Right renal cortex interstitium (tissue), 3 donors: ENCODE results near the gene GALNT9. TPM values are rescaled to one million over a fixed set of nuclear protein-coding genes. Genes with fewer than 3 reads are reported as not detected.

Experiments
- DNase-seq, 3 donors: peaks; one replicate each; pipeline ENCODE4 v3.0.0-alpha.2; 2013; ENCODE audit warnings: low read depth in 3 of 3, low spot score in 2 of 3
- polyA plus RNA-seq, 3 donors: library from polyadenylated mRNA; unstranded; fragments of 120-200 nt; gene quantifications; one replicate each; pipeline ENCODE4 v1.2.1, GENCODE V29; 2013; ENCODE audit not compliant: insufficient read length in 3 of 3

GALNT9 gene
- polyA plus RNA-seq, 3 donors, result 6.2 to 8.0 (median 7.1) TPM

DNA sequence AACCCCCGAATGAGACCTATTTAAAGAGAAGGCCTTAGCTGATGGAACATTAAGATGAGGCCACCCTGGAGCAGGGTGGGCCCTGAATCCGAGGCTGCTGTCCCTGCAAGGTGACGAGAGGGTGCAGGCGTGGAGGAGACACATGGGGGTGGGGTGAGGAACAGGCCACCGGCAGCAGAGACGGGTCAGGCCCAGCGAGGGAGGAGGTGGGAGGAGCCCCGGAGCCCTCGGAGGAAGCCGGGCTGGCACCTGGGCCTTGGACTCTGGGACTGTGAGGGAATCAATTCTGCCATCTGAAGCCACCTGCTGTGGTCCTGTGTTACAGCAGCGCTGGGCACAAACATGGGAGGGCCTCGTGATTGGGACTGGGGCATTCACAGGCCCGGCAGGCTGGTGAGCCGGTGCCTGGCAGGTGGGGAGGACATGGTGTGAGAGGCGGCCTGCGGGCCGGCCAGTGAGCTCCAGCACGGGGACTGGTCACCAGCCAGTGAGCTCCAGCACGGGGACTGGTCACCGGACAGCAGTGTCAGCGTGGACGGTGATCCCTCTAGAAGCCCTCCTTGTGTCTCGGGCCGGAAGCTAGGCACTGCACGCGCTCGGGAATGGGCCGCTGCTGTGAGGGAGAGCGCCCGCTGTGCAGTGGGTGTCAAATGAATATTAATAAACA is 138.4 kb downstream of the GALNT9 start:
- no peak for DNase-seq

DNA sequence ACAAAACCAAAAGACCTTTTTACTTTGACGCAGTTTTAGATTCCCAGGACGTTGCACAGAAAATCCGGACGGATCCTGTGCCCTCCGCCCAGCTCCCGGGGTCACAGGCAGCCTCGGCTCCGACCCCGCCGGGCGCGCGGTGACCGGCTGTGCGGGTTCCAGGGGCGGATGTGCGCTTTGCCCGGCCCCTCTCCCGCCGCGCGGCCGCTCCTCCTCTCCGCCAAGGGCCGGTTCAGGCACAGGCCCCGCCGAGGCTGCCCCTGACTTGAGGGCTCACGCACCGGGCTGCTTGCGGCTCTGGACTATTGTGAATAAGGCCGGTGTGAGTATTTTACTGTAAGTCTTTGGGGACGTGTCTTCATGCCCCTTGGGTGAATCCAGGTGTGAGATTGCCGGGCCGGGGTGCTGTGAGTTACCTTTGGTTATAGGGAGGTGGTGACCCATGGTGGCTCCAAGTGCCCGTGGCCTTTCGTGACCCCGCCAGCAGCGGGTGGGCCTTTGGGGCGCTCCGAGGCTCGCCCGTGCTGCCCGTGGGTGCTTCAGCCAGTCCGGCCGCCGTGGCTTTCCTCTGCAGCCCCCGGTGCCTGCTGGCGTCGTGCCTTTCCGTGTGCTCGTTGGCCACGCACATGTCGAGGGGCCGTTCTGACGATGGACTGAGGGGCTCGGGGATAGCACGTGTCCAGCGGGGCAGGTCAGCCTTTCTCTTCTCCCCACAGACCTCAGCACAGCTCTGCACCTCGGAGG is 139.2 kb downstream of the GALNT9 start:
- DNase-seq, result no peak

DNA sequence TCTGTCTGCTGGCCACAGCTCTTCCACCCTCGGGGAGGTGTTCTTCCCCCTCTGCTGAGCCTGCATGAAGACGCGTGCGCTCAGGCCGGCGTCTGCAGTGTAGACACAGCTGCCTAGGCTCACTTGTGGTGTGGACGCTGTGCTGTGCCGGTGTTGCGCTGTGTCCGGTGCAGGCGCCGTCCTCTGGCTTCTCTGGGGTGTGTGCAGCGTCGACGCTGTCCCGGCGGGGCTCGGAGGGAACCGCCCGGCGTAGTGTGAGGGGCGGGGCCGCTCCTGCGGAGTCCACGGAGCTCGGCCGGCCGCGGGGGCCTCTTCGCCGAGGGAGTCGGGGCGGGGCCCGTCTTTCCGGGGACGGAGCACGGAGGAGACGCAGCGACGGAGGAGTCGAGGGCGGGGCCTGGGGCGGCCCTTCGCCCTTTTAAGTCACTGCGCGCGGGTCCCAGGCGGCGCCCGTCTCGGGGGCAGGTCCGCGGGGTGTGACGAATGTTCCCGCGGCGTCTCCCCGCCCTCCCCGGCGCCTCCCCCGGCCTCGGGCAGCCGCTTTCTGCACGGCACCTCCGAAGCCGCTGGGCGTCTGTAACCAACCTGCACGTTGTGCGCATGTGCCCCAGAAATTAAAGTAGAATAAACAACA is 139.9 kb downstream of the GALNT9 start:
- DNase-seq, result no peak

DNA sequence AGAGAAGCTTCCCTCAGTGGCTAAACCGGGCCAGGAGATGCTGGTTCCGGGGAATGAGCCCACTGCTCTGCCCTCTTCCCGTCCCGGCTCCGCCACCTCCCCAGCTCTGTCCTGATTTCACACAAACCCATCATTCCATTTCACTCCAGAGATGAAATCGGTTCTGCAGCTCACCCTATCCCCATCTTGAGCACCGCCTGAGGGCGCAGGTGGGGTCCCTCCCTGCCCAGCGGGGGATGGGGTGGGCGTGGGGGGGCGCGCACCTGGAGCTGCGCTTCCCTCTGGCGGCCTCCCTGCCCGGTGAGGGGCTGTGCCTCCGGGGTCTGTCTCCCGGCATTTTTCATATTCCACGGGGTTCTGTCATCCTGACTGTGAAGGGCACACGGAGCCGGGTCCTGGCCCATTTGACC is 140.5 kb downstream of the GALNT9 start:
- DNase-seq, result no peak

DNA sequence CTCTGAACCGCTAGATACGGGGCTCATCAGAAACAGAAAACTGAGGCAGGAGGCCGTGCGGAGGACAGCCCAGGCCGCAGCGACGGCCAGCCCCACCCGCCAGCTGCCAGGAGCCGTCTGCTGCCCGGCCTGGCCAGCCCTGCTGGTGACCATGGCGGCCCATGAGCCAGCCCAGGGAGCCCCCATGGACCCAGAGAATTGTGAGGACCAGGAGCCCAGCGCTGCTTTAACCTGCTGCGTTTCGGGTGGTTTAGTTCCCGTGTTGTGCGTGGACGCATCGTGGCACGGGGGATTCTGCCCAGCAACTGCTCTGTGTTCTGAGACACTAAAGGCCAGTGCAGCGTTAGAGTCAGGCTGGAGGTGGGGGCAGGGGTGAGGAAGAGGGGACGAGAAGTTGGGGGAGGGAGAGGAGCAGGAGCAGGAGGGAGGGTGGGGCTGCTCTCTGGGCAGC is 140.9 kb downstream of the GALNT9 start:
- DNase-seq, result no peak

DNA sequence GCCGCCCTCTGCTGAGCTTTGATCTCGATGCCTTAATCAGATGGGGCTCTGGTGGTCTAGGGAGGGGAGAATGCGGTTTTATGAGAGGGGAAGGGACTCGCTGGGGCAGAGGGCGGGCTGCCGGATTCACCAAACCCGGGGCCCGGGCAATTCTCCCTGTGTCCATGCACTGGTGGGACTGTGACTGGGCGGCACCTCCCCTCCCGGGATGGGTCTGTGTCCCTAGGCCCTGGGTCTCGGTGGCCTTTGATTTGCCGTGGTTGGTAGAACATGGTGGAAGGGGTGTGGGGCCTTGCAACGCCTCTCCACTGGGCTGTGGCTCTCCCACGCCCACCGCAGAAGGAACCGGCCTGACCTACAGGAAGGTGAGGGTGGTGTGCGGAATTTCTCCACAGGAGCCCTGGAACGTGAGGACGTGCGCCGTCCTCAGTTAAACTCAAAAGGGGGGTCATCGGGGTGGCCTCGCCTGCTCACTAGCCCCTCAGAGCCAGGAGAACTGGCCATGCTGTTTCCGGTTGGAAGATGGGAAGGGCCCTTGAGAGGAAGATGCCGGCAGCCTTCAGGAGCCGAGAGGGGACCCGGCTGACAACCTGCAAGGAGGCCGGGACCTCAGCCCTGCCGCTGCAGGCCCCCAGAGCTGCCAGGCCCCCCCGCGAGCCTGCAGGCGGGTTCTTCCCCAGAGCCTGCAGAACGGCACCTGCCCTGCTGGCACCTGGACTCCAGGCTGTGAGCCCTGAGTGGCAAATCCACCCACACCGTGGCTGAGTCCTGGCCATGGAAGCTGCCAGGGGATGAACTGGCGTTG is 141.5 kb downstream of the GALNT9 start:
- no peak for DNase-seq

DNA sequence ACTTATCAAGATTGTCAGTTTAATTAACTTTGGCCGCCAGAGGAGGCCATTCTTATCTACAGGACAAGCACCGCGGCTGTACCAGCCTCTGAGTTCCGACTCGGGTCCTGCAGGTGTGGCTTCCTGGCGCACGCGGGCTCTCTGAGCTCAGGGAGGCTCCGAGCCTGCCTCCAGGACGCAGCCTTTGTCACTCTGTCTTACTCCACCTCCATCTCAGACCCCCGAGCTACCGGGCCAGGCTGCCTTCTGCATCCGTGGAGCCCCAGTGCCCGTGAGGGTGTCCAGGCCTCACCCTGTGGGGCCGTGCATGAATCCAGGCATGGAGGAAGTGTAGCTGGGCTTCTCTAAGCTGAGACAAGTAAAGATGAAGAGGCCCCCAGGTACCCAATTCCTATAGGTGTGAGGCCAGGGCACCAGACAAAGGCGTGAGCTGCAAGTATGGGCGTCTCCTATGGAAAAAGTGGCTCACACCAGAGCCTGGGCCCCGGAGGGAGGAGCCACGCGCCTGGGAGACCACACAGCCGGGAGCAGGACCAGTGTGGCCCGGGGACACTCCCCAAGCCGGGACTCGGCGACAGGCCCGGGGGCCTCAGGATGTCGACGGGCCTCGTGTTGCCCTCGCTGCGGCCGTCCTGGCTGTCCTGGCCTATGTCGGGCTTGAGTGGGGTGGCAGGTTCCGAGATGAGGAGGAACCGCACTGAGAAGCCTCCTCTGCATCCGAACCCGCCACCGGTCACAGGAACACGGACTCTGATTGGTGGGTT is 142.3 kb downstream of the GALNT9 start:
- no peak for DNase-seq

DNA sequence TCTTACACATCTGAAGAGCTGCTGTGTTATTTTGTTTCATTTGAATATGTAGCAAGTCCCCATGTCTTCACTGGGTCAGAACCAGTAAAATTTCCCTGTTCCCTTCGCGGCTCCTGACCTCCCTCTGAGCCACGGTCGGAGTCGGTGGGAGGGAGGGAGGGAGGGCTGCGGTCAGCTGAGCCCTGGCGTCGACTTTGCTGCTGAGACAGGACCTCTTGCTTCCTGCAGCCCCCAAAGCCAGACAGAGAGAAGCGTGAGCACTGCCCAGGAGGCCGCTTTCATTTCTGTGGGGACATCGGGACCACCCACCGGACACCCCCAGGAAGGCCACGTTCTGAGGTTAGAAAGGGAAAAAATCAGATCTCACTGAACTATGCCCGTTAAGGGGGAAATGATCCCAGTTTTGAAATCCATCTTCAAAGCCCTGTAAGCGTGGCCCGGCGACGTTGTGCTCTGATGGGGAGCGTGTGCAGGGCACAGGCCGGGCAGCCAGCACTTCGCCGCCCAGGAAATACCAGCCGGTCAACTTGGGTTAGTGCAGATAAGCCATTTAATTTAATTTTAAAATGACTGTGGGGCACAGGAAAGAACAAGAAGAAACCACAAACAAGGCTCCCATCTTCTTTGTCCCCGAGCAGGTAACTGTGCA is 143.1 kb downstream of the GALNT9 start:
- no peak for DNase-seq

DNA sequence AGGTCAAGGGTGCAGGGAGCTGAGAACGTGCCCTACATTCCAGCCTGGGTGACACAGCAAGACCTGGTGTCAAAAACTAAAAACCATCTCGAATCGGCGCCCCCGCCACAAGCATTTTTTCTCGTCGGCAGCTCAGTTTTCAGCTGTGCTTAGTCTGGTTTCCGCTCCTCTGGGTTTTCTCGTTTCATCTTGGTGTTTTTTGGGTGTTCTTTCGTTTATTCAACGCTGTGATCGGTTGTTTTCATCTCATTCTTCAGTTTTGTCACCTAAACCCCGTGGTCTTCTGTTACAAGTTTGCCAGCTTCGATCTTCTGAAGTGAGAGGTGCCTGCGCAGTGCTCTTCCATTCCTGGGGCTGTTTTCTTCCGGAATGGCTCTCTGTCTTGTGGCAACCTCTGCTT is 143.7 kb downstream of the GALNT9 start:
- no peak for DNase-seq

DNA sequence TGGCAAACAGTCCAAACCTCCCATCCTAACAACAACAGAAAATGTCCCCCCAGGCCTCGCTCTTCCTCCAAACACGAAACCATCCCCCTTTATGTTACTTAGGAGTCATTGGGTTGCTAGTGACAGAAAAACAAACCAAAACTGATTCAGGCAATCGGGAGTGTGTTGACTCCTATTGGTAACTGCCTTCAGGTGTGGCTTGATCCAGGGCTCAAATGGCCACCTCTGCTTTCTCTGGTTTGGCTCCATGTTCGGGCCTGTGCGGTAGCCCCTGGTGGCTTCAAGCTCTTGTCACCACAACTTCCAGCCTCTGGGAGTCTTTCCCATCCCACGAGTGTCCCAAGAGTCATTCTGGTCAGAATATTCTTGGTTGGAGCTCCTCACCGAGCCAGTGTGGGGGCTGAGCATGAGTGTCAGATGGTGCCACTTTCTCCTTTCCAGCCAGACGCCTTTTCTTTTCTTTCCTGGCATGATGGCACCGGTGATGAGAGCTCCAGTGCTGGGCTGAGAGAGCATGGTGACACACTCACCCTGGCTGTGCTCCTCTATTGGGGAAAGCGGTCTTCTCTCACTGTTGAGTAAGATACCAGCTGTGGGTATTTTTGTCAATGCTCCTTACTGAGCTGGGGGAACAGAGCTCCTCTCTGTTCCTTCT is 146.6 kb downstream of the GALNT9 start:
- DNase-seq, result no peak

DNA sequence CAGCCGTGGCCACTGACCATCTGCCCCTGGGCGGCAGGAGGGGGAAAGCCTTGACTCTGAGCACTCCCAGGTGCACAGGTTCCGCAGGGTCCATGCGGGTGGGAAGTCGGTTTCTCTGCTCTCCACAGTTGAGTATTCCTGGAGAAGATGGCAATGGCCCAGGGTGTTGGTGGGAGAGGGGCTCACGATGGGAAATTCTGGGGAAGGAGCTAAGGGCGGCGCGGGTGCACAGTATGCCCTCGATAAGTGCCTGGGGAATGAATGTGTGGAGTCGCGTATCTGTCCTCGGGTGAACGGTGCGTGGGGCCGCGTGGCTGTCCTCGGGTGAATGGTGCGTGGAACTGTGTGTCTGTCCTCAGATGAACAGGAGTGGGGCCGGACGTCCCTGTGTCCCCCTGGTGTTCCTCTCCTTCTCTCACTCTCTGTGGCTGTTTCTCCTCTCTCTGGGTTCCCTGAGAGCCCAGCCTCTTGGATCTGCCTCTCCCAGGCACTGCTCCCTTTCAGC is 147.1 kb downstream of the GALNT9 start:
- no peak for DNase-seq

DNA sequence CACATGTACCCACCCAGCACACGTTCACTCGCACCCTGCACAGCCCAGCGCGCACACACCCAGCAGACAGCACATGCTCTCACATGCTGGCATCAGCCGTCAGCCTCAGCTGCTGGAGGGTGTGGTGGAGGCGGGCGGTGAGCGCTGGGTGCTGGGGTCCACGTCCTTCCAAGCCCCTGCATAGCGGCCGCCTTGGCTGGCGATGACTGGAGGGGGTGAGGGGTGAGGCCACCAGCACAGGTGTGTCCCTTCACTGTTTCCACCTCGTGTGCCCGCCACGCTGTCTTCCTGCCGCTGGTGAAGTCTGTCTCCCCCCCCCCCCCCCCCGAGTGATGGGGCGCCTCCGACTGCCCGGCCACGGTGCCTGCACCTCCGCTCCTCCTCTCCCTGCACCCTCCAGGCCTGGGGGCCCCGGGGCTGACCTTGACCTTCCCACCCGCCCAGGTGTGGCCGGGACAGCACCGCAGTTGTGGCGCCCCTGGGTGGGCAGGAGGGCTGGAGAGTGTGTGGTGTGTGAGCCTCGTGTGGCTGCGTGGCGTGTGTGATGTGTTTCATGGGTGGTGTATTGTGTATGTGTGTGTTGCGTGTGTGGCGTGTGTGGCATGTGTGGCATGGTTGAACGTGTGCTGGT is 147.7 kb downstream of the GALNT9 start:
- no peak for DNase-seq

DNA sequence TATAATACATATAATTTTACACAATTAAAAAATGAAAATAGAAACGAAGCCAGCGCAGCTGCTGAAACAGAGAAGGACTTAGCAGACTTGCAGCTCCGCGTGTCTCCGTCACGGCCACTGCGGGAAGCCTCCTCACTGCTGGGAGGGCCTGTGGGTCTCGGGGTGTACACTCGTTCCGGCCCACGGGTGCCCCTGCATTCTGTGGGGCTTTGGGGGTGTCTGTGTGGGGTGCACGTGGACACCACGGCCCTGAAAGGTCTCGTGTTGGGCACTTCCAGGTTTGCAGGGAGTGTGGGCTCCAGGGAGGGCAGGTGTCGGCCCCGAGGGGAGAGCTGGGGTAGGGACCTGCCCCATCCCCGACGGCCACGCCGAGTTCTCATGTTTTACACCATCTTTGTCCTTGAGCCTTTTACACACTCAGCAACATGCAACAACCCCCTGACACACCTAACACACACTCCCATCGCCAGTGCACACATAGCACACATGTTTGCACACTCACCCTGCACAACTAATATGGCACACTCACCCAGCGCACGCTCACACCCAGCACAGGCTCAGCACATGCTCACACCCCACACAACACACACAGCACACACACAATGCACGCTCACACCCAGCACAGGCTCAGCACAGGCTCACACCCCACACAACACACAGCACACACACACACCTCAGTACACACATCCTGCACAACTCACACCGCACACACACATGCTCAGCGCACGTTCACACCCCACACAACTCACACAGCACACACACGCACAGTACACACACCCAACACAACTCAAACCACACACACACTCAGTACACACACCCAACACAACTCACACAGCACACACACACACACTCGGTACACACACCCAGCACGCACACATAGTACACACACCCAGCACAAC is 148.5 kb downstream of the GALNT9 start:
- no peak for DNase-seq

DNA sequence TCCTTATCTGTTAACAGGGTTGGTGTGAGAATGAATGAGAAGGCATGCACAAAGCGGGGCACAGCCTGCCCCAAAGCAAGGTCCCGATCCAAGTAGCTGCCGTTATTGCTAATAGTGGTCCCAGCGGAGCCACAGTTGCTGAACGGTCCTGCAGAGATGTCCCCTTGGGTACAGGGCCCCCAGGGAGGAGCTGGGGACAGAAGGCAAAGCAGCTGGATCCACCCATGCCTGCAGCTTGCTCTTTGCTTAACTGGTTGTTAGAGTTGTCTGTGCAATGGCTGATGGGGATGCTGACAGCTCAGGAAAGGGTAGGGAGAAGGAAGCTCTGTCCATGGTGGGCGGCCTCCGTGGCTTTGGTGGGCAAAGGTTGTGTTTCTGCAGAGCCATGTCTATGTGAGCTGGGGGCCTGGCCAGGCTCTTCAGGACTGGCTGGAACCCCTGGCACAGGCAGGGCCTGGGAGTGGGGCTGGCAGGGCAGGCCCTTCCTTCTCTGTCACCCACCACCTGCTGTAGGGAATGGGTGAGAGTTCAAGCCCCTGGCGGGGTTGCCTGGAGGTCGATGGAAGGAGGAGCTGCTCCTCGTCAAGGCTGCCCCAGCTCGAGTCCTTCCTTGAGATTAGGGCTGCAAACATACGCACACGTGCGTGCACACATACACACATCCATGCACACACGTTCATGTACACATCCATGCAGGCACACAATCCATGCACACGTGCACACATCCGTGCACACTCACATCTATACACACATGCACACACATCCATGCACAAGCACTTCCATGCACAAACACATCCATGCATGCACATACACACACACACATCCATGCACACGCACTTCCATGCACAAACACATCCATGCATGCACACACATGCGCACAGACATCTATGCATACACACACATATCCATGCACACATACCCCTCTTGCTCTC is 149.7 kb downstream of the GALNT9 start:
- DNase-seq, result no peak

DNA sequence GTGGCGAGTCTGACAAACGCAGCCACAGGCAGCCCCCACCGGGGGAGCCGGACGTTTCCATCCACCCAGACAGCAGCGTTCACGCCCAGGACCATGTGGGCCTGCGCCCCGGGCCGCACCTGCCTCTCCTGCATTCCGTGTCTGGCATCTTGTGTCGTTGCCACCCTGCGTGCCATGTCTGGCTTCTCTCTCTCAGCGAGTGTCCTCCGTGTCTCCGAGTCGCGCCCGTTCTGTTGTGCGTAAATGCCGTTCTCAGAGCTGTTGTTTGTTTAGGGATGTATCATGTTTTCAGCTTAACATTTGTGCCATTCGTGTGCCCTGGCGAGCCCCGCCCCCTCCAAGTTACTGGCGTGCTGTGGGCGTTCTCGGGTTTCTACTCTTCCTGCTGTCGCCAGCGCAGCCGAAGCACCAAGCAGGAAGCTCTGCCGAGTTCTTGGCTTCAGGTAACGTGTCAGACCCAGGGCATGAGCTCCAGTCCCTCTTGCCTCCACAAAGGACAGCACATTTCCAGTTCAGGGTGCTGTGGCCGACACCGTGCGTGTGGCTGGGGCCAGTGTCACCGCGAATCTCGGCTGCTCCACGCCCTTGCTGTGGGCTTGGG is 150.5 kb downstream of the GALNT9 start:
- DNase-seq, result no peak

DNA sequence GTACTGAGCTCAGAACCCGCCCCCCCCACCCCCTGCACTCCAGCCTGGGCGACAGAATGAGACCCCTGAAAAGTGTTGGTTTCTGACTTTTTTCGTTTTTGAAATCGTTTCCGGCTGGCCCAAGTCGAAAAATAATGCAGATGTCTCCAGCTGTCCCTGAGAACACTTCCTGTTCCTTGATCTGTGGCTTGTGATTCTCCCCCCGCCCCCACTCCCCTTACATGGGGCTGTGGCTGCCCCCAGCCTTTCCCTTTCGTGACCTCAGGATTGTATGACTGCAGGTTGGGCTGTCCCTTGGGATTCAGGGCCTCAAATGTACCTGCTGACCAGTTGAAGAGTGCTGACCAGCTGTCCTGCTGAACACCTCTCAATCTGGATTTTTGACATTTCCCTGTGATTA is 151.1 kb downstream of the GALNT9 start:
- no peak for DNase-seq
